Neural cell (in vitro differentiated cells): ENCODE results near the gene USO1. TPM values are rescaled to one million over a fixed set of nuclear protein-coding genes. Genes with fewer than 3 reads are reported as not detected.
"Not testable (repeated sequence)": the region's sequence is repeated elsewhere in the genome, so short reads cannot be mapped to it uniquely, and the experiment has no call there.

Experiments
- H2AFZ ChIP-seq: fragments of 200-600, 300-800 bp; sonication (generic), shearing (Covaris generic); 2 replicates; pipeline ENCODE4 v1.6.0; 2014; ENCODE audit warnings: low read depth, mild to moderate bottlenecking, antibody characterized with exemption, low read length, moderate library complexity
- H3F3A ChIP-seq: fragments of 200-600 bp; shearing (Covaris generic); 2 replicates; pipeline ENCODE4 v1.6.1; 2016; ENCODE audit warnings: mild to moderate bottlenecking, moderate library complexity, mixed read lengths, antibody characterized with exemption, low read length; ENCODE audit not compliant: insufficient read depth, poor library complexity, severe bottlenecking
- H3K27ac ChIP-seq: fragments of 200-600, 300-800 bp; sonication (generic), shearing (Covaris generic); 2 replicates; pipeline ENCODE4 v1.5.1; 2014; ENCODE audit warnings: mild to moderate bottlenecking, low read length, moderate library complexity
- H3K27me3 ChIP-seq: fragments of 300-800, 200-600 bp; sonication (generic), shearing (Covaris generic); 2 replicates; pipeline ENCODE4 v1.6.0; 2014; ENCODE audit warnings: mild to moderate bottlenecking, low read depth, low read length, moderate library complexity; ENCODE audit not compliant: insufficient read depth
- H3K36me3 ChIP-seq: fragments of 300-800, 200-600 bp; sonication (generic), shearing (Covaris generic); 2 replicates; pipeline ENCODE4 v1.5.1; 2014; ENCODE audit warnings: mild to moderate bottlenecking, antibody characterized with exemption, low read length, moderate library complexity; ENCODE audit not compliant: insufficient read depth
- H3K4me2 ChIP-seq: fragments of 300-800, 200-600 bp; sonication (generic), shearing (Covaris generic); 2 replicates; pipeline ENCODE4 v1.6.0; 2014; ENCODE audit warnings: mild to moderate bottlenecking, low read length
- H3K4me3 ChIP-seq: fragments of 300-800, 200-600 bp; sonication (generic), shearing (Covaris generic); 2 replicates; pipeline ENCODE4 v1.5.1; 2014; ENCODE audit warnings: mild to moderate bottlenecking, low read length, moderate library complexity
- H3K79me2 ChIP-seq: fragments of 200-600 bp; shearing (Covaris generic); replicated peaks from 2 replicates; pipeline ENCODE4 v1.6.0; 2014; ENCODE audit warnings: mild to moderate bottlenecking, low read length, moderate library complexity; ENCODE audit not compliant: insufficient read depth
- H3K9ac ChIP-seq: fragments of 300-800, 200-600 bp; sonication (generic), shearing (Covaris generic); 2 replicates; pipeline ENCODE4 v1.6.1; 2016; ENCODE audit warnings: mild to moderate bottlenecking, low read length, mixed read lengths
- H3K9me2 ChIP-seq: fragments of 200-600 bp; shearing (Covaris generic); 2 replicates; pipeline ENCODE4 v1.6.1; 2016; ENCODE audit warnings: mild to moderate bottlenecking, low read length, mixed read lengths; ENCODE audit not compliant: insufficient read depth
- H3K9me3 ChIP-seq: fragments of 200-600, 300-800 bp; sonication (generic), shearing (Covaris generic); 2 replicates; pipeline ENCODE4 v1.6.1; 2016; ENCODE audit warnings: mild to moderate bottlenecking, mixed run types, low read length, moderate library complexity, mixed read lengths
- H4K20me1 ChIP-seq: fragments of 200-600 bp; shearing (Covaris generic); 2 replicates; pipeline ENCODE4 v1.6.1; 2016; ENCODE audit warnings: mild to moderate bottlenecking, mixed run types; ENCODE audit not compliant: insufficient read depth
- CTCF ChIP-seq: fragments of 450-650 bp; IDR thresholded peaks from 2 replicates; pipeline ENCODE4 v1.5.1; 2014; ENCODE audit warnings: antibody characterized with exemption, mild to moderate bottlenecking, moderate library complexity; ENCODE audit not compliant: poor library complexity, severe bottlenecking
- EP300 ChIP-seq: fragments of 450-650 bp; conservative IDR thresholded peaks from 2 replicates; pipeline ENCODE4 v1.6.1; 2014; ENCODE audit warnings: antibody characterized with exemption, mild to moderate bottlenecking, moderate library complexity; ENCODE audit not compliant: poor library complexity, severe bottlenecking
- EZH2 ChIP-seq: fragments of 200-600, 300-800 bp; shearing (Covaris generic), sonication (generic); IDR thresholded peaks from 2 replicates; pipeline ENCODE4 v1.6.1; 2014; ENCODE audit warnings: antibody characterized with exemption, low read length, borderline replicate concordance, mild to moderate bottlenecking; ENCODE audit not compliant: insufficient read depth, poor library complexity, severe bottlenecking
- MXI1 ChIP-seq: fragments of 450-650 bp; conservative IDR thresholded peaks from 2 replicates; pipeline ENCODE4 v1.6.1; 2014; ENCODE audit warnings: antibody characterized with exemption, mild to moderate bottlenecking; ENCODE audit not compliant: poor library complexity, severe bottlenecking
- POLR2AphosphoS5 ChIP-seq: IDR thresholded peaks from 2 replicates; pipeline ENCODE4 v1.6.1; 2012
- RAD21 ChIP-seq: fragments of 450-650 bp; conservative IDR thresholded peaks from 2 replicates; pipeline ENCODE4 v1.6.1; 2014; ENCODE audit warnings: antibody characterized with exemption, mild to moderate bottlenecking, moderate library complexity
- REST ChIP-seq: IDR thresholded peaks from 2 replicates; pipeline ENCODE4 v1.6.1; 2012; ENCODE audit warnings: borderline replicate concordance
- SMC3 ChIP-seq: fragments of 450-650 bp; conservative IDR thresholded peaks from 2 replicates; pipeline ENCODE4 v1.6.1; 2014; ENCODE audit warnings: antibody characterized with exemption, mild to moderate bottlenecking, moderate library complexity; ENCODE audit not compliant: poor library complexity
- TAF1 ChIP-seq: IDR thresholded peaks from 2 replicates; pipeline ENCODE4 v1.6.1; 2012; ENCODE audit warnings: low read depth
- polyA plus RNA-seq: library from polyadenylated mRNA; depleted of rRNA; stranded (reverse); fragments of >200 nt; gene quantifications from 2 replicates; pipeline ENCODE4 v1.2.3, GENCODE V29; 2014

USO1 gene
- polyA plus RNA-seq, 1 donor from 2014 or later: 40.0 TPM

GRCh38 chr4:75685546-75686189, 38.7 kb upstream of the USO1 start:
- H3K4me2 ChIP-seq: no peak overlapping the region
- H3F3A ChIP-seq: no peaks in the 10 kb centered on the region
- H3K4me3 ChIP-seq: no peak overlapping the region
- no peak overlapping the region for H3K9ac ChIP-seq
- H2AFZ ChIP-seq: no peak overlapping the region
- no peaks in the 10 kb centered on the region for H3K27me3 ChIP-seq
- H3K9me3 ChIP-seq: no peaks in the 10 kb centered on the region
- H3K27ac ChIP-seq: no peak overlapping the region
- H4K20me1 ChIP-seq: no peaks in the 10 kb centered on the region
- TF ChIP-seq MXI1 (no peak), POLR2AphosphoS5 (no peak), RAD21 (no peak), SMC3 (no peak), TAF1 (no peak), REST (no peak), EP300 (no peak), EZH2 (no peak), CTCF (no peak)
- no peaks in the 10 kb centered on the region for H3K9me2 ChIP-seq
- no peaks in the 10 kb centered on the region for H3K36me3 ChIP-seq
- H3K79me2 ChIP-seq: no peaks in the 10 kb centered on the region

- Histone ChIP-seq H4K20me1 (no peaks in the 10 kb centered on the region), H3K79me2 (no peaks in the 10 kb centered on the region), H3K4me3 (no peak overlapping the region), H3K9me3 (no peaks in the 10 kb centered on the region), H3K9me2 (no peaks in the 10 kb centered on the region), H3K27me3 (no peaks in the 10 kb centered on the region), H2AFZ (no peak overlapping the region), H3F3A (no peaks in the 10 kb centered on the region), H3K27ac (no peak overlapping the region), H3K9ac (no peak overlapping the region), H3K4me2 (no peak overlapping the region), H3K36me3 (no peaks in the 10 kb centered on the region)
- TF ChIP-seq POLR2AphosphoS5 (no peak), SMC3 (no peak), EZH2 (no peak), REST (no peak), EP300 (no peak), TAF1 (no peak), RAD21 (no peak), MXI1 (no peak), CTCF (no peak)
These were observed 38.0 kb upstream of the USO1 start for GRCh38 chr4:75686346-75686745.

- not testable (repeated sequence) for H3K79me2 ChIP-seq, H3K9me2 ChIP-seq, H4K20me1 ChIP-seq, H3K4me3 ChIP-seq, H3K36me3 ChIP-seq, H2AFZ ChIP-seq, H3K27me3 ChIP-seq, H3K27ac ChIP-seq, H3F3A ChIP-seq, H3K9ac ChIP-seq, H3K9me3 ChIP-seq, H3K4me2 ChIP-seq
These were observed 37.3 kb upstream of the USO1 start for GRCh38 chr4:75687125-75687524.
